GM21737 (cell line): Measurements from ENCODE around the gene MAN1A2.
"Not testable (repeated sequence)": the region's sequence is repeated elsewhere in the genome, so short reads cannot be mapped to it uniquely, and the experiment has no call there.

Source experiments
- ATAC-seq: cut with Tn5 transposase; IDR thresholded peaks from one replicate; pipeline ENCODE4 v1.9.1; 2021; ENCODE audit warnings: mild to moderate bottlenecking, moderate library complexity; ENCODE audit not compliant: unreplicated experiment

MAN1A2 gene

GRCh38 chr1:117555806-117556205, 188.6 kb downstream of the MAN1A2 start:
- no peak for ATAC-seq

GRCh38 chr1:117556341-117556740, 189.1 kb downstream of the MAN1A2 start:
- no peak for ATAC-seq

GRCh38 chr1:117556976-117557375, 189.7 kb downstream of the MAN1A2 start:
- no peak for ATAC-seq

GRCh38 chr1:117558451-117558850, 191.2 kb downstream of the MAN1A2 start:
- not testable (repeated sequence) for ATAC-seq

- ATAC-seq: no peak
These were observed 191.9 kb downstream of the MAN1A2 start for GRCh38 chr1:117559139-117559538.

GRCh38 chr1:117559985-117560384, 192.7 kb downstream of the MAN1A2 start:
- ATAC-seq: no peak

GRCh38 chr1:117561071-117561470, 193.8 kb downstream of the MAN1A2 start:
- no peak for ATAC-seq

GRCh38 chr1:117561551-117561950, 194.3 kb downstream of the MAN1A2 start:
- no peak for ATAC-seq

GRCh38 chr1:117562581-117563491, 195.6 kb downstream of the MAN1A2 start:
- ATAC-seq: no peak

GRCh38 chr1:117563492-117563875, 196.2 kb downstream of the MAN1A2 start:
- no peak for ATAC-seq

- ATAC-seq: no peak
These were observed 197.2 kb downstream of the MAN1A2 start for GRCh38 chr1:117564227-117565075.

- no peak for ATAC-seq
These were observed 197.9 kb downstream of the MAN1A2 start for GRCh38 chr1:117565076-117565556.

GRCh38 chr1:117565745-117566455, 198.7 kb downstream of the MAN1A2 start:
- no peak for ATAC-seq

GRCh38 chr1:117566556-117566955, 199.3 kb downstream of the MAN1A2 start:
- no peak for ATAC-seq

- ATAC-seq: no peak
These were observed 200.2 kb downstream of the MAN1A2 start for GRCh38 chr1:117567435-117567834.

- ATAC-seq: no peak
These were observed 200.7 kb downstream of the MAN1A2 start for GRCh38 chr1:117567976-117568375.

GRCh38 chr1:117568999-117569398, 201.8 kb downstream of the MAN1A2 start:
- ATAC-seq: no peak

GRCh38 chr1:117569856-117570255, 202.6 kb downstream of the MAN1A2 start:
- ATAC-seq: no peak

- no peak for ATAC-seq
These were observed 203.8 kb downstream of the MAN1A2 start for GRCh38 chr1:117570988-117571409.

- ATAC-seq: no peak
These were observed 204.2 kb downstream of the MAN1A2 start for GRCh38 chr1:117571496-117571895.

- ATAC-seq: no peak
These were observed 205.3 kb downstream of the MAN1A2 start for GRCh38 chr1:117572546-117572945.
